ACC112 (cell line): ENCODE measurements around the gene FAM163A.

ENCODE experiments used
- H2AFZ ChIP-seq: fragments of 200-600 bp; sonication (generic); one replicate; pipeline ENCODE4 v1.6.0; 2017; ENCODE audit warnings: antibody characterized with exemption, low read length; ENCODE audit not compliant: unreplicated experiment
- H3K27ac ChIP-seq: fragments of 200-600 bp; sonication (generic); 2 replicates; pipeline ENCODE4 v1.5.1; 2014; ENCODE audit warnings: low read depth, mild to moderate bottlenecking, antibody characterized with exemption, low read length, moderate library complexity
- H3K27me3 ChIP-seq: fragments of 200-600 bp; sonication (generic); 2 replicates; pipeline ENCODE4 v1.6.1; 2014; ENCODE audit warnings: mild to moderate bottlenecking, antibody characterized with exemption, low read length, moderate library complexity, mixed read lengths; ENCODE audit not compliant: insufficient read depth
- H3K36me3 ChIP-seq: fragments of 200-600 bp; sonication (generic); 2 replicates; pipeline ENCODE4 v1.6.1; 2016; ENCODE audit warnings: mild to moderate bottlenecking, antibody characterized with exemption, low read length, moderate library complexity, mixed read lengths; ENCODE audit not compliant: insufficient read depth
- H3K4me1 ChIP-seq: fragments of 200-600 bp; sonication (generic); one replicate; pipeline ENCODE4 v1.6.1; 2016; ENCODE audit warnings: low read length, mixed read lengths; ENCODE audit not compliant: insufficient read depth, unreplicated experiment, control insufficient read depth
- H3K4me3 ChIP-seq: fragments of 200-600 bp; sonication (generic); 2 replicates; pipeline ENCODE4 v1.5.1; 2014; ENCODE audit warnings: mild to moderate bottlenecking, low read depth, low read length
- H3K79me2 ChIP-seq: fragments of 200-600 bp; sonication (generic); one replicate; pipeline ENCODE4 v1.6.0; 2016; ENCODE audit warnings: low read length; ENCODE audit not compliant: control insufficient read depth, unreplicated experiment, insufficient read depth

The FAM163A gene

DNA sequence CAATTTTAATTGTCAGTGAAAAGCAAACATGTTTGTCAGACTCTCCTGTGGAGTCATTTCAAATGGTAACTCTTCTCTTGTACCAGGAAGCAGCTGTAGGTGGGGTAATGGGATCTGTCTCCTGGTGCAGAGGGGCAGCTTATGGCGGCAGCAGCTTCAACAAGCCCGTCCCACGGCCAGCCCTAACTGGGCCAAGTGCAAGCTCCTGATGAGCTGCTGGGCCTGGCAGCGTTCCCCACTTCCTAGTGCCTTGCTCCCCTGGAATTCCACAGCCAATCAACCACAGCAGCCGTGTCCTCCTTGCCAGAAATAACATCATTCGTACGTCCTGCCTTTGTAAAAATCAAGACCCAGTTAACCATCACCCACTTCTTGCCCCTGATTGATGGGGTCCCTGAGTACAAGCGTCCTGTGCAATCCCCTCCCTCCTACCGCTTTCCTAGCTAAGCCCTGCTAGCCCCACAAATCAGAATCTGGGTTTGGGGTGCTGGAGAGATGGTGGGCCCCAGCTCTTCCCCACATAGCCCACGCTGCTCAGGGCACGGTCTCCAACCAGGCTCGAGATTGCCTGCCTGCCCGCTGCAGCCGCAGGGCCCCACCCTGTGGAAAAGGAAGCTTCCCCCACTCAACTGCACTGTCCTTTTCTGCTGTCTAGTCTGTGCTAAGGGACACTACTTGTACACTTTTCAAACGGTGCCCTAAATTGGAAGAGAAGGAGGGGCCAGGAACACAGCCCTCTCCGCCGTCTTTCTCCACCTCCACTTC is 73.3 kb downstream of the FAM163A start:
- no peaks in the 10 kb centered on the region for H3K36me3 ChIP-seq
- H2AFZ ChIP-seq, result no peak overlapping the region
- H3K4me3 ChIP-seq, result no peak overlapping the region
- H3K27me3 ChIP-seq, result peaks cover 22% of the 10 kb centered on the region
- H3K4me1 ChIP-seq, result peaks cover 10% of the 10 kb centered on the region
- no peaks in the 10 kb centered on the region for H3K79me2 ChIP-seq
- no peak overlapping the region for H3K27ac ChIP-seq

DNA sequence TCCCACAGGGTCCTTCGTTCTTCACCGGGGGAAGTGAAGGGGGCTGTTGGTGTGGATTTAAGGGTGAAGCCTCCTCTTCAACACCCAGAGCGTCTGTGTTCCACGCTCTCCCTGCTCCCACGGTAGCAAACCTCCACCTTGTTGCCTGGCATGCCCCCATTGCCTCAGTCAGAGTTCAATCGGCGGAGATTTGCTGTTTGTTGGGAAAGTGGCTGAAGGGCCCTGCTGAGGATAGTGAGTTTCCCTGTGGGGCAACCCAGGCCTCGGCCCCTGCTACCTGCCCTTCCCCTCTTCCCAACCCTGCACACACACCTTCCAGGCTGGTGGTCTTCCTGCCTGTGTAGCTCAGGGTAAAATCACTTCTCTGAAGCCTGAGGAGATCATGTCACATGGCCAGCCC is 74.0 kb downstream of the FAM163A start:
- Histone ChIP-seq H3K27me3 (peaks cover 15% of the 10 kb centered on the region), H2AFZ (no peak overlapping the region), H3K79me2 (no peaks in the 10 kb centered on the region), H3K4me3 (no peak overlapping the region), H3K27ac (no peak overlapping the region), H3K4me1 (peaks cover 10% of the 10 kb centered on the region), H3K36me3 (no peaks in the 10 kb centered on the region)

DNA sequence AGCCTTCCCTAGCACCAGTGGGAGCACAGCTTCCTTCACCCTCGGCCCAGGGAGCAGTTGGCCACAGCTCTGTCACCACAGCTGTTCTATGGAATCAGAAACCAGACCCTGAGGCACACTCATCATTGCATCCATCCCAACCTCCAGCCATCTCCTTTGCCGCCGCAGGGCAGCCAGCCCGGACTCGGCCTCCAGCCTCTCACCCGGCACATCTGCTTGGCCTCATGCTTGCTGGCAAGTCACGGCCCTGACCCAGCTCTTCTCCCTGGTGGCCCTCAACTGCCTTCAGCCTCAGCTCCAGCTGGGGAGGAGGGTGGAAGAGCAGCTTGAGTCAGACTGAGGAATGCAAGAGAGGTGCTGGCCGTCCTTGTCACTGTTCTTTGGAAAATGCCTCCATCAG is 74.7 kb downstream of the FAM163A start:
- Histone ChIP-seq H2AFZ (no peak overlapping the region), H3K27ac (no peak overlapping the region), H3K36me3 (no peaks in the 10 kb centered on the region), H3K27me3 (peaks cover 8% of the 10 kb centered on the region), H3K79me2 (no peaks in the 10 kb centered on the region), H3K4me3 (no peak overlapping the region), H3K4me1 (peaks cover 10% of the 10 kb centered on the region)

DNA sequence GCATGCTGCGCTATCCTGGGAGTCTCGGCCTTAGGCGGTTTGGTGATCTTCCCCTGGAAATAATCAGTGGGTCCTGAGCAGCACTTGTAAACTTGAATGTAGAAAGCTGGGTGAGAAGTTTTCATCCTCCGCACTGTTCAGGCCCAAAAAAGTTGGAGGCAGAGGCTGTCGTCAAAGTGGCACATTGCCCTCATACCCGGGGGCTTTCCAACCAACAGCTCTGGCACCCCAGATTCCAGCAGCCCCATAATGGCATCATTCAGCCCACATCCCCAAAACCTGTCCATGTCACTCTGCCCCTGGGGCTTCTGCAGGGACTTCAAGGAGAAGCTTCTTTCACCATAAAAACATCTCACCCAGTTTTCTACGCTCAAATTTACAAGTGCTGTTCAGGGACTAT is 75.2 kb downstream of the FAM163A start:
- H2AFZ ChIP-seq, result no peak overlapping the region
- H3K4me1 ChIP-seq, result peaks cover 10% of the 10 kb centered on the region
- no peak overlapping the region for H3K4me3 ChIP-seq
- no peak overlapping the region for H3K27ac ChIP-seq
- H3K27me3 ChIP-seq, result peaks cover 3% of the 10 kb centered on the region
- H3K36me3 ChIP-seq, result no peaks in the 10 kb centered on the region
- no peaks in the 10 kb centered on the region for H3K79me2 ChIP-seq

DNA sequence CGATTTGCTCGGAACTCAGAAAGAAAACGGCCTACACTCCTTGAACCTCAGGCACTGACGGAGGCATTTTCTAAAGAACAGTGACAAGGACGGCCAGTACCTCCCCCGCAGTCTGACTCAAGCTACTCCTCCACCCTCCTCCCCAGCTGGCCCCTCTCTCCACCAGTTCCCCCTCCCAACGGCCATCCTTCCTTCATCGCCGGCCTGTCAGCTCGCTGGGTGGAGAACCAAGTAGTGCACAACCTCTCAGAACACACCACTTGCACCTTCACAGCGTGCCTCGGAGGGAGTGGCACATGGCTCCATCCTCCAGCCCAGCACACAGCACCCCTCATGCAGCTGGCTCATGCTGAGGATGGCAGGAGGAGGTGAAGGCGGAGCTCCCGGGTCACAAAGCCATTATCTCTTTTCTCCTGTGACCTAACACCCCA is 75.7 kb downstream of the FAM163A start:
- H3K79me2 ChIP-seq, result no peaks in the 10 kb centered on the region
- H3K27me3 ChIP-seq, result no peaks in the 10 kb centered on the region; the same call in 1 of the 2 replicates
- no peaks in the 10 kb centered on the region for H3K36me3 ChIP-seq
- H2AFZ ChIP-seq, result no peak overlapping the region
- H3K27ac ChIP-seq, result no peak overlapping the region
- H3K4me1 ChIP-seq, result peaks cover 10% of the 10 kb centered on the region
- no peak overlapping the region for H3K4me3 ChIP-seq

DNA sequence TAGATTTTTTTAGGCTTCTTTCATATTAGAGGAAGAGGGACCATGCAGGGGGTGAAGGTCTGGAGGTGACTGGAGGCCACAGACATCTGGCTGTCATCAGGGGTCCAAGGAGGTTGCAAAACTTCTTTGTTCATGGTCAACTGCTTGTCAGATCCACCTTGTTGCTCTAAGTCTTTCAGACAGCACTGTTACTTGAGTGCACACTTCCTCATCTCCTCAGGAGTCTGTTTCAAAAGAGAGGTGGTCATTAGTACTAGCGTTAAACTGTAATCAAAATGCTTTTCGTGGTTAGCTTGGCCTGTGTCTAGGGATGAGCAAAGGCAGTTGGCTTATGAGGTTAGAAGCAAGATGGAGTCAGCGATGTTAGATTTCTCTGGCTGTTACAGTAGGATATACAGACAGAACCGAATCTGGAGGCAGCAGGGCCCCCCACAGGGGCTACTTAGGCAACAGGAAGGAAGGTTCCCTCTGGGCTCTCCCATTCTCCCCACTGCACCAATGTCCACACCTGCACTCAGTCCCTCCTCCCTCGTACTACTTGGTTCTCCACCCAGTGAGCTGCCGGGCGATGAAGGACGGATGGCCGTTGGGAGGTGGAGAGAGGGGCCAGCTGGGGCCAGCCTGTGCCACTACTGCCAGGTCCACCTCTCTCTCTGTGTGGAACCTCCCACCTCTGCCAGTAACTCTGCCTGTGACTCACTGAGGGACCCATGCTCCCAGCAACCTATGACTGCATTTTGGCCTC is 77.3 kb downstream of the FAM163A start:
- H3K27ac ChIP-seq, result no peak overlapping the region
- H3K4me3 ChIP-seq, result no peak overlapping the region

DNA sequence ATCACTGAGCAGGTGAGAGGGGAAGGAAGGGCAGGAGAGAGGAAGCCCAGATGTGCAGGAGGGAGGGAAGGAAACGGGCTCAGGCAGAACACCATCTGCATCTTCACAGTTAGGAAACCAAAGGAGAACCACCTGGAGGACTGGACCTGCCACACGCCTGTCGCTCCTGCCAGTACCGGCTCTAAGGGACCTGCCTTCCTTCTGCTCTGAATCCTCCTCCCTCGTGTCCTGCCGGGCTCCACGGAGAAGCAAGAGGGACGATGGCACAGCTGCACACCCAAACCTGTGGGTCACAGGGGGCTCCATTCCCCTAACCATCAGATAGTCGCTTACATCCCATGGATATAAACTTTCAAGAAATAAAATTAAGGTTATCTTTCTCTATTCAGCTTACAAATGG is 78.4 kb downstream of the FAM163A start:
- no peak overlapping the region for H3K4me3 ChIP-seq
- H3K27me3 ChIP-seq, result no peaks in the 10 kb centered on the region
- H2AFZ ChIP-seq, result no peak overlapping the region
- H3K4me1 ChIP-seq, result no peaks in the 10 kb centered on the region
- no peaks in the 10 kb centered on the region for H3K36me3 ChIP-seq
- H3K27ac ChIP-seq, result no peak overlapping the region
- H3K79me2 ChIP-seq, result no peaks in the 10 kb centered on the region

More for the DNA sequence above, 77.3 kb downstream of the FAM163A start:
- no peaks in the 10 kb centered on the region for H3K36me3 ChIP-seq
- H3K27me3 ChIP-seq, result no peaks in the 10 kb centered on the region
- H3K79me2 ChIP-seq, result no peaks in the 10 kb centered on the region
- peaks cover 7% of the 10 kb centered on the region for H3K4me1 ChIP-seq
- no peak overlapping the region for H2AFZ ChIP-seq

DNA sequence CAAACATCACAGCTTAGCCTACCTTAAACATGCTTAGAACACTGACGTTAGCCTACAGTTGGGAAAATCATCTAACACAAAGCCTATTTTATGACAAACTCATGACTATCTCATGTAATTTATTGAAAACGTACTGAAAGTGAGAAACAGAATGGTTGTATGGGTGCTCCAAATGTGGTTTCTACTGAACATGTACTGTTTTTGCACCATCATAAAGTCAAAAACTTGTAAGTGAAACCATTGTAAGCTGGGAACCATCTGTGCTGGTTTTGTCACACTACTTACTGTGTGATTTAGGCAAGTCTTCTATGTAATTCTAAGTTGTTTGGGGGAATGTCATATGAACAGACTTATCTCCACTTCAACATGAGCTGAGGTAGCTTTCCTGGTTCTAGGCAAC is 79.0 kb downstream of the FAM163A start:
- Histone ChIP-seq H3K4me1 (no peaks in the 10 kb centered on the region), H3K79me2 (no peaks in the 10 kb centered on the region), H2AFZ (no peak overlapping the region), H3K4me3 (no peak overlapping the region), H3K36me3 (no peaks in the 10 kb centered on the region), H3K27ac (no peak overlapping the region), H3K27me3 (no peaks in the 10 kb centered on the region)

DNA sequence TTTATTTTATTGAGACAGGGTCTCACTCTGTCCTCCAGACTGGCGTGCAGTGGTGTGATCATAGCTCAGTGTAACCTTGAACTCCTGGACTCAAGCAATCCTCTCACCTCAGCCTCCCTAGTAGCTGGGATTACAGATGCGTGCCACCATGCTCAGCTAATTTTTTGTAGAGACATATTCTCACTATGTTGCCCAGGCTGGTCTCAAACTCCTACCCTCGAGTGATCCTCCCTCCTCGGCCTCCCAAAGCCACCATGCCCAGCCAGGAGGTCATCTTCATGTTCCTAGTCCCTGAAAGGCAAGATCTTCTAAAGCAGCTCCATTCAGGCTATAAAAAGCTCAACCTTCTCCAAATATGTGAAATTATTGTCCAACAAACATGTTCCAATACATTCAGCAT is 80.6 kb downstream of the FAM163A start:
- Histone ChIP-seq H3K27me3 (peaks cover 6% of the 10 kb centered on the region; the same call in 1 of the 2 replicates), H3K4me3 (no peak overlapping the region), H3K79me2 (no peaks in the 10 kb centered on the region), H3K27ac (no peak overlapping the region), H2AFZ (no peak overlapping the region), H3K4me1 (no peaks in the 10 kb centered on the region), H3K36me3 (no peaks in the 10 kb centered on the region)

DNA sequence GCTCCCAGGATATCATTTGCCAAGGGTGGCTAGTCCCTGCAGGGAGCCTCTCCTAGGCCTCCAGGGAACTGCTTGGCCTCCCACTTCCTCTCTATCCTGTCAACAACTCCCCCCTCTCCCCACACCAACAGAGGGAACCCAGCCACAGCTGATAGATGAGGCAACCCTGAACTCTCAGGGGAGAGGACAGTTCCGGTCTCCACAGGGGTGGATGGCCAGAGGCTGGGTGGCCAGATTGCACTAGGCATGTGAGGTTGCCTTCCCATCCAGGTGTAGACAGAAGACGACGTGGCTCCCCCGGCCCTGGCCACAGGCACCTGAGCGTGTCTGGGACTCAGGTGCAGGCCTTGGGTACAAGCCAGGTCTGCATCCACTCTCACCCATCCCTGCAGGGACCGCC is 81.2 kb downstream of the FAM163A start:
- Histone ChIP-seq H3K4me3 (no peak overlapping the region), H3K27ac (no peak overlapping the region), H2AFZ (no peak overlapping the region)

DNA sequence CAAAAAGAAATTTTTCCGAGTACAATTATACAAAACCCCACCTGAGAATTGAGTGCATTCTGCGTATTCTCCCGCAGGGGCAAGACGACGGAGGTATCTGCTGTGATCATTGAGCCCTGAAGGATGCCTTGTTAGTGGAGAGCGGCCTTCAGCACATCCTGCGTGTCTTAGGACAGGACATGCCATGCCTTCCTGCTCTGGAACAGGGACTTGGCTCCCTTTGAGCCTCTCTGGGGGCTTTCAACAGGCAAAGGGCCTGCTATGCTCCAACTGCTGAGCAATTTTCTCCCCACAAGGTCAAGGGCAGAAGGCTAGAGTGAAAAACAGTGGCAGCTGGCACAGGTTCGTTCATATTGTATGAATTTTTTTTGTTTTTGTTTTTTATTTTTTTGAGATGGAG is 82.1 kb downstream of the FAM163A start:
- Histone ChIP-seq H3K27me3 (peaks cover 16% of the 10 kb centered on the region), H3K36me3 (no peaks in the 10 kb centered on the region), H3K4me3 (no peak overlapping the region), H3K79me2 (no peaks in the 10 kb centered on the region), H2AFZ (no peak overlapping the region), H3K4me1 (no peaks in the 10 kb centered on the region), H3K27ac (no peak overlapping the region)

More for the DNA sequence above, 81.2 kb downstream of the FAM163A start:
- Histone ChIP-seq H3K27me3 (peaks cover 9% of the 10 kb centered on the region; the same call in 1 of the 2 replicates), H3K79me2 (no peaks in the 10 kb centered on the region), H3K4me1 (no peaks in the 10 kb centered on the region), H3K36me3 (no peaks in the 10 kb centered on the region)
